HEK293T (cell line): ENCODE data around the gene PDE6A.

Source experiments
- CTCF ChIA-PET: fragments of 350-600 bp; formaldehyde crosslinking; extraction: SDS; loops from one replicate; lab custom pipeline; 2021; ENCODE audit warnings: antibody characterized with exemption, inconsistent platforms; lab: Yijun Ruan, JAX
- POLR2A ChIA-PET: fragments of 350-600 bp; formaldehyde crosslinking; extraction: SDS; loops from one replicate; lab custom pipeline; 2020; ENCODE audit warnings: antibody characterized with exemption, inconsistent platforms; lab: Yijun Ruan, JAX
- DNase-seq: peaks from one replicate; pipeline ENCODE4 v3.0.0; 2012; ENCODE audit warnings: mixed read lengths; ENCODE audit errors: extremely low spot score
- ARNT ChIP-seq: fragments of 450-650 bp; IDR thresholded peaks from 2 replicates; pipeline ENCODE4 v1.6.1; 2017; ENCODE audit warnings: mild to moderate bottlenecking
- BHLHE40 ChIP-seq: fragments of 450-650 bp; IDR thresholded peaks from 2 replicates; pipeline ENCODE4 v1.6.1; 2016; ENCODE audit warnings: mild to moderate bottlenecking, moderate library complexity, borderline replicate concordance
- CTBP1 ChIP-seq: fragments of 450-650 bp; IDR thresholded peaks from 2 replicates; pipeline ENCODE4 v1.6.1; 2016; ENCODE audit warnings: borderline replicate concordance
- ELF4 ChIP-seq: fragments of 450-650 bp; IDR thresholded peaks from 2 replicates; pipeline ENCODE4 v1.6.1; 2017; ENCODE audit warnings: antibody characterized with exemption
- FOXA1 ChIP-seq: fragments of 450-650 bp; IDR thresholded peaks from 2 replicates; pipeline ENCODE4 v1.6.1; 2016; ENCODE audit warnings: mild to moderate bottlenecking
- FOXK2 ChIP-seq: fragments of 450-650 bp; IDR thresholded peaks from 2 replicates; pipeline ENCODE4 v1.6.1; 2016; ENCODE audit warnings: mild to moderate bottlenecking
- FOXM1 ChIP-seq: fragments of 450-650 bp; IDR thresholded peaks from 2 replicates; pipeline ENCODE4 v1.6.1; 2017; ENCODE audit warnings: mild to moderate bottlenecking, borderline replicate concordance
- HDGF ChIP-seq: fragments of 450-650 bp; IDR thresholded peaks from 2 replicates; pipeline ENCODE4 v1.6.1; 2017; ENCODE audit warnings: antibody characterized with exemption, borderline replicate concordance
- L3MBTL2 ChIP-seq: fragments of 450-650 bp; conservative IDR thresholded peaks from 2 replicates; pipeline ENCODE4 v1.6.1; 2016; ENCODE audit warnings: mild to moderate bottlenecking
- LEF1 ChIP-seq: fragments of 450-650 bp; IDR thresholded peaks from 2 replicates; pipeline ENCODE4 v1.6.1; 2017; ENCODE audit warnings: mild to moderate bottlenecking, borderline replicate concordance
- NFRKB ChIP-seq: fragments of 450-650 bp; IDR thresholded peaks from 2 replicates; pipeline ENCODE4 v1.6.1; 2016; ENCODE audit warnings: mild to moderate bottlenecking, moderate library complexity
- PKNOX1 ChIP-seq: fragments of 450-650 bp; IDR thresholded peaks from 2 replicates; pipeline ENCODE4 v1.6.1; 2016
- SP1 ChIP-seq: fragments of 450-650 bp; IDR thresholded peaks from 2 replicates; pipeline ENCODE4 v1.6.1; 2017
- SUZ12 ChIP-seq: fragments of 450-650 bp; IDR thresholded peaks from 2 replicates; pipeline ENCODE4 v1.6.1; 2016; ENCODE audit warnings: mild to moderate bottlenecking
- TARDBP ChIP-seq: fragments of 450-650 bp; IDR thresholded peaks from 2 replicates; pipeline ENCODE4 v1.6.1; 2016
- ZNF384 ChIP-seq: fragments of 450-650 bp; IDR thresholded peaks from 2 replicates; pipeline ENCODE4 v1.6.1; 2016

The PDE6A gene

GRCh38 chr5:149957855-149958254 lies 13.3 kb upstream of the PDE6A start:
- ChIA-PET CTCF (interaction anchor here (1.1 to 1.9 kb wide), 5 partner anchors 9 to 124 kb away, joined by 3 to 7 read pairs (median 4); no protein-coding TSS in a partner anchor), POLR2A (interaction anchor here (1.6 kb wide), 1 partner anchor 22 kb away, joined by 6 read pairs; no protein-coding TSS in a partner anchor)
- peak; percentile 49 for TF ChIP-seq PKNOX1
- no peak for TF ChIP-seq L3MBTL2
- DNase-seq, result no peak

GRCh38 chr5:149956685-149957084 lies 12.1 kb upstream of the PDE6A start:
- ChIA-PET CTCF (interaction anchor here (0.7 to 1.3 kb wide), 3 partner anchors 122 to 1208 kb away, joined by 3 to 5 read pairs (median 3); no protein-coding TSS in a partner anchor), POLR2A (no interaction called here)
- TF ChIP-seq L3MBTL2 (no peak), ZNF384 (peak; percentile 83)
- no peak for DNase-seq

GRCh38 chr5:149954798-149955197 lies 10.2 kb upstream of the PDE6A start:
- TF ChIP-seq NFRKB (no peak), SP1 (no peak), ELF4 (no peak), L3MBTL2 (no peak), FOXM1 (no peak), FOXA1 (no peak), TARDBP (no peak), SUZ12 (no peak), CTBP1 (no peak), PKNOX1 (no peak), ZNF384 (no peak), ARNT (no peak), LEF1 (no peak), BHLHE40 (no peak), FOXK2 (no peak), HDGF (no peak)
- POLR2A ChIA-PET, result no interaction called here
- DNase-seq, result no peak
- CTCF ChIA-PET, result interaction anchor here (0.9 kb wide), 1 partner anchor 99 kb away, joined by 3 read pairs; no protein-coding TSS in a partner anchor

- no peak for TF ChIP-seq ARNT
- no peak for TF ChIP-seq SP1
- TF ChIP-seq L3MBTL2, result no peak
- no peak for TF ChIP-seq PKNOX1
- TF ChIP-seq HDGF, result no peak
- TF ChIP-seq TARDBP, result no peak
- TF ChIP-seq LEF1, result no peak
- no peak for TF ChIP-seq FOXK2
- no peak for TF ChIP-seq NFRKB
- TF ChIP-seq FOXA1, result no peak
- TF ChIP-seq FOXM1, result no peak
- no peak for TF ChIP-seq SUZ12
- no peak for TF ChIP-seq CTBP1
- POLR2A ChIA-PET, result no interaction called here
- no peak for DNase-seq
- CTCF ChIA-PET, result interaction anchor here (0.6 kb wide), 1 partner anchor 30 kb away, joined by 3 read pairs; no protein-coding TSS in a partner anchor
Measured at GRCh38 chr5:149953436-149954121, 9.0 kb upstream of the PDE6A start.

- POLR2A ChIA-PET, result interaction anchor here (3.1 kb wide), 1 partner anchor 9 kb away, joined by 17 read pairs; the partner anchor contains the start of gene SLC26A2
- TF ChIP-seq BHLHE40 (no peak), L3MBTL2 (no peak), FOXA1 (no peak), TARDBP (no peak), FOXM1 (no peak), LEF1 (no peak), SUZ12 (no peak), ZNF384 (no peak)
- CTCF ChIA-PET, result interaction anchor here (0.5 to 0.9 kb wide), 2 partner anchors 11 to 12 kb away, joined by 3 to 5 read pairs; no protein-coding TSS in a partner anchor
- DNase-seq, result no peak
Measured at GRCh38 chr5:149951138-149951749, 6.7 kb upstream of the PDE6A start.

- ChIA-PET POLR2A (interaction anchor here (3.1 kb wide), 1 partner anchor 11 kb away, joined by 17 read pairs; the partner anchor contains the start of gene SLC26A2), CTCF (interaction anchor here (1.1 to 2.4 kb wide), 3 partner anchors 9 to 12 kb away, joined by 3 to 7 read pairs (median 4); partner anchors contain the start of gene SLC26A2)
- TF ChIP-seq CTBP1, result no peak
- TF ChIP-seq FOXA1, result no peak
- TF ChIP-seq TARDBP, result no peak
- no peak for TF ChIP-seq HDGF
- TF ChIP-seq SP1, result no peak
- no peak for TF ChIP-seq L3MBTL2
- TF ChIP-seq SUZ12, result no peak
- no peak for TF ChIP-seq BHLHE40
- TF ChIP-seq ZNF384, result no peak
- no peak for TF ChIP-seq ELF4
- TF ChIP-seq NFRKB, result no peak
- TF ChIP-seq ARNT, result no peak
- no peak for TF ChIP-seq FOXK2
- DNase-seq, result no peak
Measured at GRCh38 chr5:149948993-149949392, 4.4 kb upstream of the PDE6A start.
